ENCODE results near the gene CYP51A1.
"Not testable (repeated sequence)": the region's sequence is repeated elsewhere in the genome, so short reads cannot be mapped to it uniquely, and the experiment has no call there.

Gene CYP51A1

GRCh38 chr7:92092210-92092609, 42.1 kb downstream of the CYP51A1 start:
- no peaks in the 10 kb centered on the region for H3K27me3 Mint-ChIP-seq

GRCh38 chr7:92088266-92088665, 46.0 kb downstream of the CYP51A1 start:
- Mint-ChIP-seq H3K4me3 (no peak overlapping the region), H3K9me3 (ENCODE audit: low read depth) (no peaks in the 10 kb centered on the region), H3K27me3 (no peaks in the 10 kb centered on the region), H3K36me3 (peaks cover 26% of the 10 kb centered on the region), H3K27ac (no peak overlapping the region), H3K4me1 (ENCODE audit: low read depth) (no peaks in the 10 kb centered on the region)

More at GRCh38 chr7:92092210-92092609, 42.1 kb downstream of the CYP51A1 start:
- H3K9me3 Mint-ChIP-seq (ENCODE audit: low read depth): no peaks in the 10 kb centered on the region
- no peaks in the 10 kb centered on the region for H3K4me1 Mint-ChIP-seq (ENCODE audit: low read depth)
- no peak overlapping the region for H3K4me3 Mint-ChIP-seq
- peaks cover 11% of the 10 kb centered on the region for H3K36me3 Mint-ChIP-seq
- no peak overlapping the region for H3K27ac Mint-ChIP-seq

- H3K4me3 Mint-ChIP-seq; H3K9me3 Mint-ChIP-seq (ENCODE audit: low read depth); H3K4me1 Mint-ChIP-seq (ENCODE audit: low read depth); H3K27ac Mint-ChIP-seq; H3K27me3 Mint-ChIP-seq: not testable (repeated sequence)
- H3K36me3 Mint-ChIP-seq: peaks cover 24% of the 10 kb centered on the region
Measured at GRCh38 chr7:92083922-92084321, 50.4 kb downstream of the CYP51A1 start.

- no peak overlapping the region for H3K4me3 Mint-ChIP-seq
- H3K27ac Mint-ChIP-seq: no peak overlapping the region
- no peaks in the 10 kb centered on the region for H3K27me3 Mint-ChIP-seq
- no peaks in the 10 kb centered on the region for H3K9me3 Mint-ChIP-seq (ENCODE audit: low read depth)
- H3K4me1 Mint-ChIP-seq (ENCODE audit: low read depth): peaks cover 3% of the 10 kb centered on the region
- H3K36me3 Mint-ChIP-seq: peaks cover 7% of the 10 kb centered on the region
Measured at GRCh38 chr7:92076509-92076908, 57.8 kb downstream of the CYP51A1 start.

- Mint-ChIP-seq H3K27ac (no peak overlapping the region), H3K9me3 (ENCODE audit: low read depth) (no peaks in the 10 kb centered on the region), H3K36me3 (peaks cover 7% of the 10 kb centered on the region), H3K4me3 (no peak overlapping the region), H3K4me1 (ENCODE audit: low read depth) (peaks cover 3% of the 10 kb centered on the region), H3K27me3 (no peaks in the 10 kb centered on the region)
Measured at GRCh38 chr7:92075455-92076158, 58.7 kb downstream of the CYP51A1 start.

- no peaks in the 10 kb centered on the region for H3K27me3 Mint-ChIP-seq
- H3K4me3 Mint-ChIP-seq: no peak overlapping the region
- no peak overlapping the region for H3K27ac Mint-ChIP-seq
- no peaks in the 10 kb centered on the region for H3K9me3 Mint-ChIP-seq (ENCODE audit: low read depth)
- peaks cover 3% of the 10 kb centered on the region for H3K4me1 Mint-ChIP-seq (ENCODE audit: low read depth)
- H3K36me3 Mint-ChIP-seq: peaks cover 13% of the 10 kb centered on the region
Measured at GRCh38 chr7:92072708-92073107, 61.6 kb downstream of the CYP51A1 start.

GRCh38 chr7:92072121-92072520, 62.2 kb downstream of the CYP51A1 start:
- H3K27me3 Mint-ChIP-seq: no peaks in the 10 kb centered on the region
- H3K9me3 Mint-ChIP-seq (ENCODE audit: low read depth): no peaks in the 10 kb centered on the region
- H3K36me3 Mint-ChIP-seq: peaks cover 17% of the 10 kb centered on the region
- no peak overlapping the region for H3K27ac Mint-ChIP-seq
- H3K4me3 Mint-ChIP-seq: no peak overlapping the region
- H3K4me1 Mint-ChIP-seq (ENCODE audit: low read depth): peaks cover 3% of the 10 kb centered on the region

GRCh38 chr7:92071032-92071431, 63.2 kb downstream of the CYP51A1 start:
- H3K27ac Mint-ChIP-seq: peak overlapping the region; percentile 16
- peaks cover 3% of the 10 kb centered on the region for H3K4me1 Mint-ChIP-seq (ENCODE audit: low read depth)
- no peaks in the 10 kb centered on the region for H3K27me3 Mint-ChIP-seq
- no peaks in the 10 kb centered on the region for H3K9me3 Mint-ChIP-seq (ENCODE audit: low read depth)
- peaks cover 21% of the 10 kb centered on the region for H3K36me3 Mint-ChIP-seq
- no peak overlapping the region for H3K4me3 Mint-ChIP-seq

- H3K27me3 Mint-ChIP-seq: no peaks in the 10 kb centered on the region
- no peak overlapping the region for H3K4me3 Mint-ChIP-seq
- no peaks in the 10 kb centered on the region for H3K4me1 Mint-ChIP-seq (ENCODE audit: low read depth)
- no peak overlapping the region for H3K27ac Mint-ChIP-seq
- H3K9me3 Mint-ChIP-seq (ENCODE audit: low read depth): no peaks in the 10 kb centered on the region
- H3K36me3 Mint-ChIP-seq: peaks cover 15% of the 10 kb centered on the region
Measured at GRCh38 chr7:92064438-92065029, 69.7 kb downstream of the CYP51A1 start.
